Astrocyte of the hippocampus (primary cell): ENCODE data around the gene TMEM258.
A peak's percentile ranks its signal among the peaks of the same experiment; 100 is the strongest.

Experiments used
- DNase-seq: peaks from one replicate; pipeline ENCODE4 v3.0.0; 2011; ENCODE audit warnings: low read depth, low spot score

The TMEM258 gene

DNA sequence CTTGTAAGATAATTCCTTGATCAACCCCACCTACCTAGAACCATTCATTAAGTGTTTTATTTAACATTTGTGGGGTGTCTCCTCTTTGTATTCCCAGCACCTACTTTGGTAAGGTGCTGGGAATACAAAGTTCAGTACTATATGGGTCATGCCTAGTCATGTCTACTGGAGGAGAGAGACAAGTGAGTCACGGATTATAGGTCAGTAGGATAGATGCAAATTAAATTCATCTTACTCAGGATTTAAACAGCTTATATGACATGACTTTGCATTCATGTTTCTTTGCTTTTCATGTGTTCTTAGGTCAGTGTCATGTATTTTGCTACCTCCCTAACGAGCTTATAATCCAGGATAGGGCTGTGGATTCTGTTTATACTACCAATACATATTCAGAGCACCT is 27.8 kb upstream of the TMEM258 start:
- no peak for DNase-seq

DNA sequence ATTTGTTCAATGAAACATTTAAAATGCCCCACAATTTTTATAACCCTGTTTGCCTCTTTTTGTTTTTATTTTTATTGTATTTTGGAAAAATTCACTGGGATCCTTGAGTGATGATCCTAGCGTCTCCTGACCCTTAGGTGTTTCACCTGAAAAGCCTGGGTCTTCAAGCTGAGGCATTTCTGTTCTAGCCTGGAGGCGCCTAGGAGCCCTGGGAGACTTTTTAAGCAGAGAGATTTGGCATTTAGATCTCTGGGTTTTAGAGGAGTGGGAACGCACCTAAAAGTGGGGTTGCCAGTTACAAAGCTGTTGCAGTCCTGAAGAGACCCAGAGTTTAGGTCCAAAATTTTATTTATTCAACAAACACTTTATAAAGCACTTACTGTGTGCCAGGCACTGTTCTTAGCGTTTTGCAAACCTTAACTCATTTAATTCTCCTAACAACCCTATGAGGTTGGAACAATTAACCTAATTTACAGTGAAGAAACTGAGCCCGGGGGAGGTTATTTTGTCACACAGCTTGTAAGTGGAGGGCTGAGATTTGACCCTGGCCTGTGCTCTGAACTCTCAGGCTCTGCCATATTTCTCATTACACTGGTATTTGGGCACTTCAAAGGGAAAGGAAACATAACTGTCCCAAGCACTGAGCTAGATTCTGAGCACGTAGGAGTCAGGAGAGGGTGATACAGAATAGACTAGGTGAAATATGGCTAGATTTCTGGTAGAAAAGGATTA is 25.2 kb upstream of the TMEM258 start:
- no peak for DNase-seq

DNA sequence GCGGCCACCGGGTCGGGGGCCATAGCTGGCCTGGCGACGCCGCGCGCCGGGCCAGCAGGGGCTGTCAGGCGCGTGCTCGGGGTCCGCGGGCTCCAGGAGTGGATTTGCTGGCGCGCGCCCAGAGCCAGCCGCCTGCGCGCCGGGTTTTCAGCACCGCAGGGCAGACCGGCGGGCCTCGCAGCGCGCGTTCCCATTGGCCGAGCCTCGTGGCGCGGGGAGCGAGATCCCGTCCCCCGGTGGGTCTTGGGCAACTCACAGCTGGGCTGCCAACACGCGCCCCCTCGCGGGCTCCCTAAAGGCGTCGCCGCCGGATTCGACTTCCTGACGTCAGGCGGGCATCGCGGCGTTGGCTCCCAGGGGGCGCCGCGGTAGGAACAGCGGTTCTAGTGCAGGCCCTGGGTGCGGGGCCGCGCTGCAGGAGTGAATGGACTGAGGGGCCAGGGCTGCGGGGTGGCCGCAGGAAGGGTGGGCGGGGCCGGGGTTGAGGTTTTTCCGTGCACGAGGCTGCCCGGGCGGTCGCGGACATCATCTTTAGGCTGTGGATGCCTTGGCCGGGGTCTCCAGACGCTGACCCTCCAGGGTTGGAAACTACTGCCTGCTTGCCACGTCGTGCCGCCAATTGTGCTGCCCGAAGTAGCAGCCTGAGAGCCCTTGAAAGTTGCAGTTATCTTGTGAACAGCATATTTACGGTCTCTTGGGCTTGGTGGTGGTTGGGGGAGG is 24.5 kb upstream of the TMEM258 start, which contains the start of gene FADS1:
Gene FADS1 (minus strand): TSS at position 268 of the 720 bp plus-strand sequence. CDS start 74 bp downstream, at position 194.
- DNase-seq, result peak; percentile 98

DNA sequence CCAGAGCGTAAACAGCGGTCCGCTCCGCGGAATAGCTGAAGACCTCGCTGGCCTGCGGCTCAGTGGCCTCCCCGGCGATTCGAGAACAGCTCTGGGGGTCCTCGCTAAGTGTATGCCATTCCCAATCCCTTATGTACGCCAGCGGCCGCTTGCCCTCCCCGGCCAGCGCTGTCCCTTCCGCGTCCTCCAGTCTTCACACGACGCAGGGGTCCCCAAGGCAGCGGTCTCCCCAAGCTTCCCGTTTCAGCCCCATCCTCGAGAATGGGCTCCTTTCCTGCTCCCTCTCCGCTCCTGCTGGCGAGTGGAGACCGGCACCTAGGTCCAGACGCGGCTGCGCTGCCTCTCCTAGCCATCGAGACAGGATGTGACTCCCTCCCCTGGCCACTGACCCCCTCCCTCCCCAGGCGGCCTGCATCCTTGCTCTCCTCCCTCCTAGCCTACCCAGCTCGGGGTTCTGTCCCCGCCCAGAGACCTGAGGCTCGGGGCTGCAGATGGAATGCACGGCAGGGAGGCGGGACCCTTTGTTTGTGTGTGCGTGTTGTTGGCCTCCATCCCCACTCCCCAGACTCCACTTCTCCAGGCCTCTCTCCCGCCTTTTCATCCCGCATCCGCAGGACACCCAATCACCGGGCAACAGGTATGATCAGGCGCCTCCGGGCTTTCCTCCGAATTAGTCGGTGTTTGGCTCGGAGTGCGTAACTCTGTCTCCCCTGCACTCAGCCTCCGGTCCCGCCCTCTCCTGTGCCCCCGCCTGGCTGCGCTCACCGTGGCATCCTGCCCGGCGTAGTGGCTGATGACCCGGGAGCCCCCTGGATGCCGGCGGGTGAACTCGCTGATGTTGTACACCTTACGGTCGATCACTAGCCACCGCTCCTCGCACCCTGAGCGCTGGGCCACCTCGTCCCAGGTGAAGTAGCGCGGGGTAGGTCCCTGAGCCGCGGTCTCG is 23.7 kb upstream of the TMEM258 start:
- peak; percentile 82 for DNase-seq

DNA sequence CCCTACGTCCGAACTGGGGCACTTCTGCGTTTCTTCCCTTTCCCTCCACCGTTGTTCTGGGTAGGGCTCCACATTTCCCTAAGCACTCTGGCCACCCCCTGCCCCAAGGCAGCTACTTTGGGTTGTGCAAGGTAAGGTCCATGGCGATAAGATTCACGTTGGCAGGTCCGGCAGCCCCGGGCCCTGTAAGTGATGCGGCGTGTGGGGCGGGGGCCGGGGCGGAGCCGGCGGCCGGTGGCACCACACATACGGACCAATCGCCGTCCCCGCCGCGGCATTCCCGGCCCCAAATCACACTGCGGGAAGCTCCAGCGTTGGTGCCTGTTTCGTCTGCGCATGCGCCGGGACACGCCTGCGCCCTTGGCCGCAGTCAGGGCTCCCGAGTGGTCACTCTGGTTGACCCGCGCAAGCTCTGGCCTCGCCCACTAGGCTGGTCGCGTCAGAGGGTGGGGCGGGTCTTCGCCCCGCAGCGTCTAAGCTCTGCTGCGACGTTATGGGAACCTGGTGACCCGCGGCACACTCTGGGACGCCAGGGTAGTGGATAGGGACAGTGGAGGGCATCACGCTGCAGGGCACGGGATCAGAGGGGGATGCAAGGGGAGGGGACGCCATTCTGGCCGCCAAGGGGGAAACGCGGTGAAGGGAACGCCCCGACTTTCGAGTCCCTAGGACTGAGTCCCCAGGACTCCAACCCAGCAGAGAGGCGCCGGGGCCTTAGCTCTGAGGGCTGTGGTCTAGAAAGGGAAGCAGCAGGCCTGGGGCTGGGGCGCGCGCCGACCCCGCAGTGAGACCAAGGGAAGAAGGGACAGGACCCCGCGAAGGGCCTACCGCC is 22.8 kb upstream of the TMEM258 start:
- peak; percentile 97 for DNase-seq

DNA sequence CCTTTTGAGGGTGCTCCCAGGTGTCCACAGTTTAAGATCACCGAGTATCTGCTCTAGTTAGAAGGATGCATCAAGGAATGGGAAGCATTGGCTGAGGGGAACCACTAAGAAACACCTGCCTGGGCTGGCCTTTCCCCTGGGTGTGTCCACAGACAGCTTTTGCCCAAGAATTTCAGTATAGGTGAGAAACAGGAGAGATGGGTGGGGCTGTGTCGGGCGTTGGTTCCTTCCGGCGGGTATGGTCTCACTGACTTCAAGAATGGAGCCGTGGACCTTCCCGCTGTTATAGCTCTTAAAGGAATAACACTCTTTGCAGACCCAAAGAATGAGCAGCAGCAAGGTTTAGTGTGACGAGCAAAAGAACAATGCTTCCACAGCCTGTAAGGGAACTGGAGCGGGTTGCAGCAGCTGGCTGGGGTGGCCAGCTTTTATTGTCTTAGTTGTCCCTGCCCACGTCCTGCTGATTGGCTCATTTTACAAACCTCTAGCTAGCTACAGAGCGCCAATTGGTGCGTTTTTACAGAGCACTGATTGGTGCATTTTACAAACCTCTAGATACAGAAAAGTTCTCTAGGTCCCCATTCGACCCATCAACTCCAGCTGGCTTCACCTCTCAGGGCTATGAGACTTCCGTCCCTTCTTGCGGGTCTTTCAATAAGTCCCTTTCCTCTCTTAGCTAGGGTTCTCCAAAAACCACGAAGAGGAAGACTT is 22.0 kb upstream of the TMEM258 start:
- peak; percentile 39 for DNase-seq

DNA sequence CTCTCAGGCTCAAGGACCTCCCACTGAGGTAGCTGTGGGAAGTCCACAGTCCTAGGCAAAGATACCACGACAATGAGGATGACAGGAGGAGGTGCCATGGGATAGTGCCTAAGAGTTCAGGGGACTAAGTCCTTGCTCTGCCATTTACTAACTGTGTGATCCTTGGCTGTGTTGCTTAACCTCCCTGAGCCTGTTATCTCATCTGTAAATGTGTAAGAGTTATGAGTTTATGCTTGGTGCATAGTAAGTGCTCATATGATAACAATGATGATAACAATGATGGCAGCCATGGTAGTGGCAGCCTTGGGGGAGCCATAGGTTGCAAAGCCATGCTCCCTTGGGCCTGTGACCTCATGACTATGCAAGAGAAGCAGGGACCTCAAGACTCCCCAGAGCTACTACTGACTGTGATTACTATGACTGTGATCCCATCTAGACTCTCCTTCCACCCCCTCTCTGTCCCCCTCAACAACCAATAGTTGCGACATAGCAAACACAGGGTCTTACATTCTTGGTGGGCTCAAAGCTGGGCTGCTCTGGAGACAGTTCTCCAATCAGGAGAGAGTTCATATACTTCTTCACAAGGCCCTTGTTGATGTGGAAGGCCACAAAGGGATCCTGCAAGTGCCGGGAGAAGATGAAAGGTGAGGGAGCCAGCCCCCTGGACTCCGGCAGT is 20.5 kb upstream of the TMEM258 start:
- DNase-seq, result no peak

DNA sequence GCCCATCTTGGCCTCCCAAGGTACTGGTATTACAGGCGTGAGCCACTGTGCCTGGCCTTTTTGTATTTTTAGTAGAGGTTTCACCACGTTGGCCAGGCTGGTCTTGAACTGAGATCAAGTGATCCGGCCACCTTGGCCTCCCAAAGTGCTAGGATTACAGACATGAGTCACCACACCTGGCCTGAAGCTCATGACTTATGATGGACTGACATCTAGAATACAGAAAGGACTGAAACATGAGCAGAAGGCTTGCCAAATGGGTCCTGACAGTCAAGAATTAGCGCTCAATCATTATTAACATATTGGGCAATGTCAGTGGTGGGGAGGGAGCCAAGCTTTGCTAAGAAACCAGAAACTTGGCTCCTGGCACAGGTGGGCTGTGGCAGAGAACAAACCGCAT is 19.4 kb upstream of the TMEM258 start:
- DNase-seq, result no peak

DNA sequence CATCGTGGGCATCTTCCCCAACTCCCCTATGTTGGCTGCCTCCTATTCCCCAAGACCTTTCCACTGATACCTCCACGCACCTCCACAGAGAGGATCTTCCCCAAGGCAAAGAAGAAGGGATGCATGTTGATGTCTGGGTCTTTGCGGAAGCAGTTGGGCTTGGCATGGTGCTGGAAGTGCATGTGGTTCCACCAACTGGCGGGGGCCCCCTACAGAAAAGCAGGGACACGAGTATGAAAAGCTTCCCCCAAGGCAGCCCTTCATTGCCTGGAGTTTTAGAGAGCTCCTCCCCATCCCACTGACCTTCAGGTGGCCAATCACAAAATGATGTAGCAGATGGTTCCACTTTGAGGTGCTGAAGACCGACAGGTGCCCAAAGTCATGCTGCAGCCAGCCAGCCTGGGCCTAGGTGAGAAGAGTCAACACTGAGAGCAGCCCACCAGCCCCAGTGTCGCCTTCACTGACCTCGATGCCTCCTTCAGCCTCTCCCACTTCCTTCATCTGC is 18.3 kb upstream of the TMEM258 start:
- DNase-seq, result no peak

DNA sequence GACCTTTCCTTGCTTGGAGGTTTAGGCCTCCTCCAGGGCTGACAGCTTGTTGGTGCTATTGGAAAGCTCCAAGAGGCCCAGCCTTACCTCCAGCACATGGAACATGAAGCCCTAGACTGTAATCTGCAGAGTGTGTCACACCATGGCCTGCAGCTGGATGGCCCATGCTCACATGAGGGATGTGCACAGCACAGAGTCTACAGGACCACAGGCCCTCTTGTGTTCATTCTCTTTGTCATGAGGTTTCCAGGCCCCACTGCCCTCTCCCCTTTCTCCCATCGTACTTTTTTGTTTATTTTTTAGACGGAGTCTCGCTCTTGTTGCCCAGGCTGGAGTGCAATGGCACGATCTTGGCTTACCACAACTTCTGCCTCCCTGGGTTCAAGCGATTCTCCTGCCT is 14.4 kb upstream of the TMEM258 start:
- no peak for DNase-seq

DNA sequence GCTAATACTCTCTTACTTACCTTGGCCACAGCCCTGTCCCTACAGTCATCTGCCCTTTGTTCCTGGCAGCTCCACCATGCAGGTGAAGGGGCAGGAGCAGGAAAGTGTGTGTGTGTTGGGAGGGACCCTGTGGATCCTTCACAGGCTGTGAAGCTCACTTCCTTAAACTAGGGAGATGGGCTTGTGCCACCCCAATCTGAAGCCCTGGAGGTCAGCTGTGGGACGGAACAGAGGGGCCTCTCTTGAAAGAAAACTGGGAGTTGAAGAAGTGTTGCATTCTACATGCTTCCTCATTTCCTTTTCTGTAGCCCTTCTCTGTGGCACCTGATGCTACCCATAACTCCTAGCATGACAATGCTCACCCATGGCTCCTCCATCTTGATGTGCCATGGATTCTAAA is 12.7 kb upstream of the TMEM258 start:
- DNase-seq, result no peak

DNA sequence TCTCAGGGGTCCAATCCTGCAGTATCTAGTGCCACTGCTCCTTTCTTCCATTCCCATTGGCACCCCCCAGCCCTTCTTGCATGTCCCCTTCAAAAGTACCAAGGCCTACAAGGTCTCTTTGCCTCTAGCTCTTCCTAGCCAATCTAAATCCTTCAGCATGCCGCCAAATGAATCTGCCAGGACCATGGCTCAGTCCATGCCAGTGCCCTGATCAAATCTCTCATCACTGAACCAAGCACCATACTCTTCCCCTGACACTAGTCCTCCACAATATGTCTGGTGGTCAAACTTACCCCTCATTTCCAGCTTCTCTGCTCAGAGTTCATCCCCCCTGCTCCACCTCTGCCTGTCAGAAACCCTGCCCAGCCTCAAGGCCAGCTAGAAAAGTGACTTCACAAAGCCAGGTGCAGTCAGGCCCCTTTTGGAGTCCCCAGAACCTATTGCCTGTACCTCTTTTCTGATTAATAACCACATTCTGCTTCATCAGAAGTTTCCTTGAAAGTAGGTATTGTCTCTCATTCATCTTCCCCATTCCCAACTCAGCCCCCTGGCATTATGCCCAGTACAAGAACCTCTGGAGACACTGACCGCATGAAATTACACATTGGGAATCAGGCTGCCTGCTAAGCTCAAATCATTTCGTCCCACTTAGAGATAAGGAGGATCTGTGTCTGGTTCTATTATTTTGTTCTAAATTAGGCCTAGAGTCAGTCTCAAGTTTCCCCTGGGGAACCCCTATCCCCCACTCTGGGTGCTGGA is 11.7 kb upstream of the TMEM258 start:
- peak; percentile 43 for DNase-seq

DNA sequence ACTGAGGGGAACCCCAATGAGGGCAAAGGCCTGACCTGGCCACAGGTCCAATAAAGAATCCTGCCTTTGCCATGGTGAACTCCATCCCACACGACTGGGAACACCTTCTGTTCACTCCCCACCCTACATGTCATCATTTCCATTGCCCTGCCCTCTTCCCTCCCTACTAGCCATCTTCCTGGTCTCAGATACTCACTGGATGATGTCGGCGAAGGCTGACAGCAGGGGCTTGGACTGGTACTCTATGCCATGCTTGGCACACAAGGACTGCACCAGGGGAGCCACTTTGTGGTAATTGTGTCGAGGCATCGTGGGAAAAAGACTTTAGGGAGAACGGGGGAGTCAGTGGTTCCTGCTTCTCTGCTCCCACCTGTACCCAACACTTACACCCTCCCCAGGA is 10.2 kb upstream of the TMEM258 start:
- no peak for DNase-seq

DNA sequence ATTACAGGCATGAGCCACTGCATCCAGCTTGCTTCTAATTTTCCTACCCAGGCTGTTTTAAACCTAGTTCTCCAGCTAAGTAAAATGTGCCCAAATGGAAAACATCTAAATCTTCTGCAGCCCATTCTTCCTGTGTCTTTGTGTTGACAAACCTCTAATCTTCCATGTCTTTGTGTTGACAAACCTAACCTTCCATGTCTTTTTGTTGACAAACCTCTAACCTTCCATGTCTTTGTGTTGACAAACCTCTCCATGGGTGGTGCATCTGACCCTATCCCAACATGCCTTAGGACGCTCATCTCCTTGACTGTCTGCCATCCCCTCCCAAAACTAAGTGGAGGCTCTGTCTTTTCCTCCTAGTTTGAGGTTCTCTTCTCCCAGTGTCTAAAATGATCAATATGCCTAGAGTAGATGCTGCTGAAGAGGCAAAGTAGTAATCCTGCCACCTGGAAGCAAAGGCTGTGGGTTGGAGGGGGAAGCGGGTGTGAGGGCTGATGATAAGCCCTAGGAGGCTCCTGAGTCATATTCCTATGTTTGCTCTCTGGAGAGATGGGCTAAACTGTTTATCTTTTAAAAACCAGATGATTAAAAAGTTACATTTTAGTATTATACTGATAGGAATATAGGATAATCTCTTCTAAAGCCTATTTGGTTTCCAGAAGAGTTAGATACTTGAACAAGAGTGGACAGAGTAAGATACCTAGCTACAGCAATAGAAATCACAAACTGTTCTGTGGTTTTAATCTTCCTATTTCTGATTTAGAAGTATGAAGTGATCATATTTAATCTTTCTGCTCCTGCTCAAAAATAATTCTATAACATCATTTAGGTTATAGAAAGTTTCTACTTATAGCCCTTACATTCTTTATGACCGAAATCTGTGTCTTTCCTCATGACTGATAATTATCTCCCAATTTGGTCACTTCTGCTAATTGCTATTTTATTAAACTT is 8.2 kb upstream of the TMEM258 start:
- no peak for DNase-seq

DNA sequence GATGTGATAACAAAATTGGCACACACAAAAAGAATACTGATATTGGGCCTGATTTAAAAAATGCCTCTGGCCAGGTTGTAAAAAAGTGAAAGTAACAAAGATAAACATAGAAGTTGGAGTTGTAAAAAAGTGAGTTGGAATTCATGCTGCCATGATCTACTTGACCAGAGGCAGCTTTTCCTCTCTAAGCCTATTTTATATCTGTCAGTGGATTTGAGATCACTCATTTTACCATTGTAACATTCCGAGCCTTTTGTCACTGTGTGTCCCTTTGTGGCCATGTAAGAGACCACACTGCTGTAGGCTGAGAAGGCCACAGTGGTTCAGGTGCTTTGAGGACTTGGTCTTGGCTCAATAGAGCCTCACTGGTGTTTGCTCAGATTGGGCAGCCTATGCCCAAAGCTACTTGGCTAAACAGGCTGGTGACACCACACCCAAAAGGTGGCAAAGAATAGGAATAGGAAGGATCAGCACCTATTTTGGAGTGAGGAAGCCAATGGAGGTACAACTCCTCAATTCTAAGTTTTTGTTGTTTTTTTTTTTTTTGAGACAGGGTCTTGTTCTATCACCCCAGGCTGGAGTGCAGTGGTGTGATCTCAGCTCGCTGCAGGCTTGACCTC is 7.4 kb upstream of the TMEM258 start:
- DNase-seq, result no peak

DNA sequence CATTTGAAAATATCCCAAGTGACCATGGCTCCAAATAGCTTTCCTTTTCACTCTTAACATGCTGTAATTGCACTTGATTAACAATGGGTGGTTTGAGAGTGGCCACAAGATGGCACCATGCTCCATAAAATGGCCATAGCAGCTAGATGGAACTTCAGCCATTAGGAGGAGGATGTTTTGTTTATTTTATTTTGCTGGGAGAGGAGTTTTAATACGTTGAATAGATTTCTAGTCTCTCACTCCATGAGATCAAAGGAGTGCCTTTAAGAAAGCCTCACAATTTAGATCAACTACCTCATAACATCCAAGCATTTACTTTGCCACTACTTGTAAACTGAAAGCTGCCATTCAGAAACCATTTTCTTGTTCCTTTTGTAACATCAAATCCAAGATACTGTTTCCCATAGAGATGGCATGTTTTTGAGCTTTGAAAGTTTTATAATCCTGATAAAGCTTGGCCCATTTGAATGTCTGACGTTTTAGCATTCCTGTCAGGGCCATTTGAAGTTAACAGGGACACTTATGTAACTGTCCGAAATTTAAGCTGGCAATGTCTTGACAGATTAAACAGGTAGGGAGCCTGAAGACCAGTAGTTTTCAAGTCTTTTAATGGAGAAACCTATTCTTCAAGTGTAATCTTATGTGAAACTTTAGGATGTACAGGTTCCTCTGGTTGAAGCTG is 5.0 kb upstream of the TMEM258 start:
- DNase-seq, result peak; percentile 90
